ENCODE results near the gene SLC1A2. TPM values are rescaled to one million over a fixed set of nuclear protein-coding genes. Genes with fewer than 3 reads are reported as not detected.

SLC1A2 gene
- total RNA-seq, 4 donors from 2014 or later, result 0.27 to 0.80 (median 0.79) TPM; not detected in 1

- no peaks in the 10 kb centered on the region for H3K4me1 ChIP-seq
- H3K4me3 ChIP-seq, result no peak overlapping the region
- TF ChIP-seq, protein P1, sequence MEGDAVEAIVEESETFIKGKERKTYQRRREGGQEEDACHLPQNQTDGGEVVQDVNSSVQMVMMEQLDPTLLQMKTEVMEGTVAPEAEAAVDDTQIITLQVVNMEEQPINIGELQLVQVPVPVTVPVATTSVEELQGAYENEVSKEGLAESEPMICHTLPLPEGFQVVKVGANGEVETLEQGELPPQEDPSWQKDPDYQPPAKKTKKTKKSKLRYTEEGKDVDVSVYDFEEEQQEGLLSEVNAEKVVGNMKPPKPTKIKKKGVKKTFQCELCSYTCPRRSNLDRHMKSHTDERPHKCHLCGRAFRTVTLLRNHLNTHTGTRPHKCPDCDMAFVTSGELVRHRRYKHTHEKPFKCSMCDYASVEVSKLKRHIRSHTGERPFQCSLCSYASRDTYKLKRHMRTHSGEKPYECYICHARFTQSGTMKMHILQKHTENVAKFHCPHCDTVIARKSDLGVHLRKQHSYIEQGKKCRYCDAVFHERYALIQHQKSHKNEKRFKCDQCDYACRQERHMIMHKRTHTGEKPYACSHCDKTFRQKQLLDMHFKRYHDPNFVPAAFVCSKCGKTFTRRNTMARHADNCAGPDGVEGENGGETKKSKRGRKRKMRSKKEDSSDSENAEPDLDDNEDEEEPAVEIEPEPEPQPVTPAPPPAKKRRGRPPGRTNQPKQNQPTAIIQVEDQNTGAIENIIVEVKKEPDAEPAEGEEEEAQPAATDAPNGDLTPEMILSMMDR (IDR thresholded peaks at IDR 0.05), result no peak
- TF ChIP-seq EP300 (IDR thresholded peaks at IDR 0.05; ENCODE audit: low read depth) (no peak), POLR2AphosphoS5 (IDR thresholded peaks at IDR 0.05) (no peak), POLR2A (IDR thresholded peaks at IDR 0.05) (no peak)
- 77 to 83% methylated on average over 1 to 3 of the region's 3 CpGs for WGBS, 2 donors (ENCODE audit: low coverage in 1 of 2)
- in situ Hi-C loops (cut with MboI; ENCODE audit: low pct_ligation_motif_present in 1 of 4, low pct_unique_long_range_greater_than_20kb in 1 of 4, low sequenced_read_pairs in 3 of 4) (no loop called here), intact Hi-C loops (cut with DNase I; ENCODE audit: low total_unique reads) (no loop called here)
- no peaks in the 10 kb centered on the region for H3K27me3 ChIP-seq
- no peaks in the 10 kb centered on the region for H3K36me3 ChIP-seq
- H3K9me3 ChIP-seq, result no peaks in the 10 kb centered on the region
- DNase-seq, result no peak
- H3K27ac ChIP-seq, result no peak overlapping the region
These were observed 128.5 kb downstream of the SLC1A2 start for GRCh38 chr11:35290876-35291275.

GRCh38 chr11:35289821-35290220 is 129.5 kb downstream of the SLC1A2 start:
- WGBS, 2 donors (ENCODE audit: low coverage in 1 of 2), result 76 to 81% methylated on average over 2 of the region's 2 CpGs
- no peak for DNase-seq
- Histone ChIP-seq H3K9me3 (no peaks in the 10 kb centered on the region), H3K36me3 (no peaks in the 10 kb centered on the region), H3K4me3 (no peak overlapping the region), H3K4me1 (no peaks in the 10 kb centered on the region), H3K27me3 (no peaks in the 10 kb centered on the region), H3K27ac (no peak overlapping the region)
- TF ChIP-seq EP300 (IDR thresholded peaks at IDR 0.05; ENCODE audit: low read depth) (no peak), POLR2A (IDR thresholded peaks at IDR 0.05) (no peak), POLR2AphosphoS5 (IDR thresholded peaks at IDR 0.05) (no peak)
- TF ChIP-seq, protein P1 (IDR thresholded peaks at IDR 0.05), result no peak
- intact Hi-C loops (cut with DNase I; ENCODE audit: low total_unique reads) (no loop called here), in situ Hi-C loops (cut with MboI; ENCODE audit: low pct_ligation_motif_present in 1 of 4, low pct_unique_long_range_greater_than_20kb in 1 of 4, low sequenced_read_pairs in 3 of 4) (no loop called here)

GRCh38 chr11:35288817-35289541 is 130.4 kb downstream of the SLC1A2 start:
- intact Hi-C loops (cut with DNase I; ENCODE audit: low total_unique reads) (no loop called here), in situ Hi-C loops (cut with MboI; ENCODE audit: low pct_ligation_motif_present in 1 of 4, low pct_unique_long_range_greater_than_20kb in 1 of 4, low sequenced_read_pairs in 3 of 4) (no loop called here)
- no peaks in the 10 kb centered on the region for H3K4me1 ChIP-seq
- no peaks in the 10 kb centered on the region for H3K9me3 ChIP-seq
- TF ChIP-seq POLR2AphosphoS5 (IDR thresholded peaks at IDR 0.05) (no peak), EP300 (IDR thresholded peaks at IDR 0.05; ENCODE audit: low read depth) (no peak), POLR2A (IDR thresholded peaks at IDR 0.05) (no peak)
- TF ChIP-seq, protein P1 (IDR thresholded peaks at IDR 0.05), result no peak
- no peak overlapping the region for H3K4me3 ChIP-seq
- H3K36me3 ChIP-seq, result no peaks in the 10 kb centered on the region
- DNase-seq, result no peak
- no peak overlapping the region for H3K27ac ChIP-seq
- H3K27me3 ChIP-seq, result no peaks in the 10 kb centered on the region
- WGBS, 2 donors (ENCODE audit: low coverage in 1 of 2), result 74 to 76% methylated on average over 5 of the region's 5 CpGs

- WGBS, 2 donors (ENCODE audit: low coverage in 1 of 2), result 63 to 72% methylated on average over 3 of the region's 3 CpGs
- TF ChIP-seq EP300 (IDR thresholded peaks at IDR 0.05; ENCODE audit: low read depth) (no peak), POLR2AphosphoS5 (IDR thresholded peaks at IDR 0.05) (no peak), POLR2A (IDR thresholded peaks at IDR 0.05) (no peak)
- TF ChIP-seq, protein P1 (IDR thresholded peaks at IDR 0.05), result no peak
- intact Hi-C loops (cut with DNase I; ENCODE audit: low total_unique reads) (no loop called here), in situ Hi-C loops (cut with MboI; ENCODE audit: low pct_ligation_motif_present in 1 of 4, low pct_unique_long_range_greater_than_20kb in 1 of 4, low sequenced_read_pairs in 3 of 4) (no loop called here)
- Histone ChIP-seq H3K9me3 (no peaks in the 10 kb centered on the region), H3K36me3 (no peaks in the 10 kb centered on the region), H3K4me3 (no peak overlapping the region), H3K27ac (no peak overlapping the region), H3K27me3 (no peaks in the 10 kb centered on the region), H3K4me1 (no peaks in the 10 kb centered on the region)
- no peak for DNase-seq
These were observed 131.0 kb downstream of the SLC1A2 start for GRCh38 chr11:35288309-35288708.
